HEK293T (cell line): ENCODE measurements around the gene ARMC2.
A peak's percentile ranks its signal among the peaks of the same experiment; 100 is the strongest.

Experiments used
- BHLHE40 ChIP-seq: fragments of 450-650 bp; IDR thresholded peaks from 2 replicates; pipeline ENCODE4 v1.6.1; 2016; ENCODE audit warnings: mild to moderate bottlenecking, moderate library complexity, borderline replicate concordance
- CTBP1 ChIP-seq: fragments of 450-650 bp; IDR thresholded peaks from 2 replicates; pipeline ENCODE4 v1.6.1; 2016; ENCODE audit warnings: borderline replicate concordance
- FOXA1 ChIP-seq: fragments of 450-650 bp; IDR thresholded peaks from 2 replicates; pipeline ENCODE4 v1.6.1; 2016; ENCODE audit warnings: mild to moderate bottlenecking
- FOXK2 ChIP-seq: fragments of 450-650 bp; IDR thresholded peaks from 2 replicates; pipeline ENCODE4 v1.6.1; 2016; ENCODE audit warnings: mild to moderate bottlenecking
- FOXM1 ChIP-seq: fragments of 450-650 bp; IDR thresholded peaks from 2 replicates; pipeline ENCODE4 v1.6.1; 2017; ENCODE audit warnings: mild to moderate bottlenecking, borderline replicate concordance
- HDGF ChIP-seq: fragments of 450-650 bp; IDR thresholded peaks from 2 replicates; pipeline ENCODE4 v1.6.1; 2017; ENCODE audit warnings: antibody characterized with exemption, borderline replicate concordance
- L3MBTL2 ChIP-seq: fragments of 450-650 bp; conservative IDR thresholded peaks from 2 replicates; pipeline ENCODE4 v1.6.1; 2016; ENCODE audit warnings: mild to moderate bottlenecking
- SP1 ChIP-seq: fragments of 450-650 bp; IDR thresholded peaks from 2 replicates; pipeline ENCODE4 v1.6.1; 2017
- SUZ12 ChIP-seq: fragments of 450-650 bp; IDR thresholded peaks from 2 replicates; pipeline ENCODE4 v1.6.1; 2016; ENCODE audit warnings: mild to moderate bottlenecking
- TARDBP ChIP-seq: fragments of 450-650 bp; IDR thresholded peaks from 2 replicates; pipeline ENCODE4 v1.6.1; 2016
- ZNF384 ChIP-seq: fragments of 450-650 bp; IDR thresholded peaks from 2 replicates; pipeline ENCODE4 v1.6.1; 2016
- TF ChIP-seq, protein P1 (sequence below): fragments of 450-650 bp; IDR thresholded peaks from 2 replicates; pipeline ENCODE4 v1.6.1; 2016

DNA sequence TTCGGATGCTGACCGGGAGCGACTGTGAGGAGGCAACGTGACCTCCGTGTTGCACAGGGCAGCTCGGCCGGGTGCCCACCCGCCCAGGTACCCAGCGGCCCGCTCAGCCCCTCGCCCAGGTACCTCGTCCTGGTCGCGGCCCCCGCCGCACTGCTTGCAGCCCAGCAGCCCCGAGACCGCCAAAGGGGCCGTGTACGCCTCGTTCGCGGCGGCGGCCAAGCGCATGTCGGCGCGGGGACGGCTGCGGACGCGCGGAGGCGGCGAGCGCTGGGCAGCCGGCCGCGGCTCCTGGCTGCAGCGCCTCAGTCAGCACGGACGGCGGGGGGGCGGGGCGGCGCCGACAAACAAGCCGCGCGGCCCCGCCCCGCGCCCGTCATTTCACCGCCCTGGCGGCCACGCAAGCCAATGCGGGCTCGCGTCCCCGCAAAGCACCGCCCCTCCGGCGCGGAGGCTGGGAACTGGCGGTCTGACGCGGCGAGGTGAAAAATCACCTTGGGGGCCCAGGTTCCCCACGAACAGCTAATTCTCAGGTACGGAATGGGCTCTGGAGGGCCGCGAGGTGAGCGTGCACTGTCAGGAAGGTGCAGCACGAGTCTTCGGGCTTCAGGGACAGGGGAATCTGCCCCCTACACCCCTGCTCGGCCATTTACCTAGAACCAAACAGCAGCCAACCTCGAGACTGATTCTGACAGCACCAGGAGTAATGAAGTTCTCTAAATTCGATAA is 161.2 kb downstream of the ARMC2 start:
- TF ChIP-seq CTBP1 = no peak
- TF ChIP-seq FOXM1 = no peak
- TF ChIP-seq SUZ12 = no peak
- TF ChIP-seq L3MBTL2 = no peak
- TF ChIP-seq FOXA1 = no peak
- no peak for TF ChIP-seq SP1
- TF ChIP-seq ZNF384 = no peak
- no peak for TF ChIP-seq FOXK2
- TF ChIP-seq, protein P1, sequence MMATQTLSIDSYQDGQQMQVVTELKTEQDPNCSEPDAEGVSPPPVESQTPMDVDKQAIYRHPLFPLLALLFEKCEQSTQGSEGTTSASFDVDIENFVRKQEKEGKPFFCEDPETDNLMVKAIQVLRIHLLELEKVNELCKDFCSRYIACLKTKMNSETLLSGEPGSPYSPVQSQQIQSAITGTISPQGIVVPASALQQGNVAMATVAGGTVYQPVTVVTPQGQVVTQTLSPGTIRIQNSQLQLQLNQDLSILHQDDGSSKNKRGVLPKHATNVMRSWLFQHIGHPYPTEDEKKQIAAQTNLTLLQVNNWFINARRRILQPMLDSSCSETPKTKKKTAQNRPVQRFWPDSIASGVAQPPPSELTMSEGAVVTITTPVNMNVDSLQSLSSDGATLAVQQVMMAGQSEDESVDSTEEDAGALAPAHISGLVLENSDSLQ = peak; percentile 99
- TF ChIP-seq BHLHE40 = no peak
- no peak for TF ChIP-seq HDGF
- no peak for TF ChIP-seq TARDBP
